Activated CD8-positive, alpha-beta T cell treated with anti-CD3 and anti-CD28 coated beads for 36 hours (primary cell): ENCODE data around the gene B4GALT7. TPM values are rescaled to one million over a fixed set of nuclear protein-coding genes. Genes with fewer than 3 reads are reported as not detected.

ENCODE experiments used
- ATAC-seq: fragments of 200-7000 bp; cut with Tn5 transposase; one replicate; pipeline ENCODE4 v1.10.0; 2021; ENCODE audit warnings: mild to moderate bottlenecking, moderate library complexity
- CTCF ChIA-PET: fragments of 350-600 bp; sonication (Branson Sonifier 250); formaldehyde crosslinking; loops from one replicate; lab custom pipeline; 2021; ENCODE audit warnings: antibody characterized with exemption; lab: Charles Lee
- POLR2A ChIA-PET: fragments of 350-600 bp; sonication (Branson Sonifier 250); formaldehyde crosslinking; loops from one replicate; lab custom pipeline; 2021; ENCODE audit warnings: antibody characterized with exemption; lab: Charles Lee
- DNase-seq: peaks from one replicate; pipeline ENCODE4 v3.0.0-alpha.2; 2020
- H3K27ac Mint-ChIP-seq: one replicate; pipeline ENCODE4 v1.8.0; 2021; ENCODE audit warnings: mild to moderate bottlenecking, mixed read lengths
- H3K27me3 Mint-ChIP-seq: one replicate; pipeline ENCODE4 v1.8.0; 2021; ENCODE audit warnings: mixed read lengths
- H3K36me3 Mint-ChIP-seq: one replicate; pipeline ENCODE4 v1.8.0; 2021; ENCODE audit warnings: low read depth, mixed read lengths
- H3K4me1 Mint-ChIP-seq: one replicate; pipeline ENCODE4 v1.8.0; 2021; ENCODE audit warnings: low read depth, mixed read lengths
- H3K4me3 Mint-ChIP-seq: one replicate; pipeline ENCODE4 v1.8.0; 2021; ENCODE audit warnings: mild to moderate bottlenecking, moderate library complexity, mixed read lengths
- H3K9me3 Mint-ChIP-seq: one replicate; pipeline ENCODE4 v1.8.0; 2021; ENCODE audit warnings: mixed read lengths
- CTCF ChIP-seq: fragments of 200-600 bp; IDR thresholded peaks from one replicate; pipeline ENCODE4 v1.8.0; 2022; ENCODE audit warnings: antibody characterized with exemption, mild to moderate bottlenecking
- intact Hi-C: fragments of 100-400 bp; cut with micrococcal nuclease; formaldehyde crosslinking; loops from one replicate; pipeline ENCODE4 v1.10.0; 2022
- total RNA-seq, 2 experiments: library from RNA; stranded (reverse); gene quantifications; one replicate each; pipeline ENCODE4 v1.2.3, GENCODE V29; 2021

The B4GALT7 gene
- total RNA-seq, 2 experiments from 2014 or later = 19.3 to 21.9 TPM

- H3K27me3 Mint-ChIP-seq = no peaks in the 10 kb centered on the region
- H3K36me3 Mint-ChIP-seq = no peaks in the 10 kb centered on the region
- POLR2A ChIA-PET = no interaction called here
- ATAC-seq (no peak), DNase-seq (no peak)
- no peak for TF ChIP-seq CTCF
- no peak overlapping the region for H3K4me3 Mint-ChIP-seq
- no peaks in the 10 kb centered on the region for H3K4me1 Mint-ChIP-seq
- intact Hi-C loops = no loop called here
- H3K9me3 Mint-ChIP-seq = no peaks in the 10 kb centered on the region
- H3K27ac Mint-ChIP-seq = no peak overlapping the region
- CTCF ChIA-PET = interaction anchor here (1.1 kb wide), 1 partner anchor 10 kb away, joined by 3 read pairs; no protein-coding TSS in a partner anchor
Measured at GRCh38 chr5:177578316-177578715, 21.6 kb upstream of the B4GALT7 start.

GRCh38 chr5:177588413-177588909 is 11.5 kb upstream of the B4GALT7 start:
- Mint-ChIP-seq H3K27ac (no peak overlapping the region), H3K27me3 (peaks cover 21% of the 10 kb centered on the region), H3K4me3 (no peak overlapping the region), H3K4me1 (peaks cover 16% of the 10 kb centered on the region), H3K36me3 (peaks cover 13% of the 10 kb centered on the region), H3K9me3 (no peaks in the 10 kb centered on the region)
- ChIA-PET POLR2A (no interaction called here), CTCF (interaction anchor here (0.9 to 1.0 kb wide), 3 partner anchors 10 to 19 kb away, joined by 3 to 5 read pairs (median 3); no protein-coding TSS in a partner anchor)
- TF ChIP-seq CTCF = no peak
- DNase-seq = no peak
- intact Hi-C loops = no loop called here
- ATAC-seq = no peak

DNA sequence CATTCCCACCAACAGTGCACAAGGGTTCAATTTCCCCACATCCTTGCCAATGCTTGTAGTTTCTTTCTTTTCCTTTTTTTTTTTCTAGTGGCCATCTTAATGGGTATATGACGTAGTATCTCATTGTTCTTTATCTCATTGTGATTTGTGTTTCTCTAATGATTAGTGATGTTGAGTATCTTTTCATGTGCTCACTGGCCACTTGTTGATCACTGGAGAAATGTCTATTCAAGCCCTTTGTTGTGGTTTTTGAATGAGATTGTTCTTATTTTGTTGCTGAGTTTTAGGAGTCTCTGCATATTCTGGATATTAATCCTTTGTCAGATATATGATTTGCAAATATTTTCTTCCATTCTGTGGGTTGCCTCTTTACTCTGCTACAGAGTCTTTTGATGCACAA is 9.5 kb upstream of the B4GALT7 start:
- CTCF ChIA-PET = no interaction called here
- Mint-ChIP-seq H3K4me1 (peaks cover 22% of the 10 kb centered on the region), H3K4me3 (no peak overlapping the region), H3K36me3 (peaks cover 30% of the 10 kb centered on the region), H3K27ac (no peak overlapping the region), H3K9me3 (no peaks in the 10 kb centered on the region), H3K27me3 (peaks cover 15% of the 10 kb centered on the region)
- intact Hi-C loops = no loop called here
- DNase-seq (no peak), ATAC-seq (no peak)
- POLR2A ChIA-PET = no interaction called here
- no peak for TF ChIP-seq CTCF

DNA sequence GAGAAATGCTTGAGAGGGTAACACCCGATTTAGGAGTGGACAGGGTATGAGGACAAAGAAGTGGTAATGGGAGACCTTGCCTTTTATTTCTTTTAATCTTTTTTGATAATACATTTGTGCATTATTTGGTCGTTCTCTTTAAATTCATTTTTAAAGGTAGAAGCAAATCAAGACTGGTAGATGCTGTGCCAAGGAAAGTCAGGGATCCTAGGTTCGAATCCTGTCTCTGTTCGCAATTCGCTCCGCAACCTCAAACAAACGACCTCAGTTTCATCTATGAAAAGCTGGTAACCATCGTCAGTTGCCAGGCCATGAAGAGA is 8.3 kb upstream of the B4GALT7 start:
- peak overlapping the region; percentile 100 for H3K27ac Mint-ChIP-seq
- H3K36me3 Mint-ChIP-seq = peaks cover 41% of the 10 kb centered on the region
- DNase-seq (no peak), ATAC-seq (no peak)
- CTCF ChIA-PET = interaction anchor here (0.6 to 2.4 kb wide), 4 partner anchors 15 to 120 kb away, joined by 3 to 8 read pairs (median 4); no protein-coding TSS in a partner anchor
- TF ChIP-seq CTCF = no peak
- H3K9me3 Mint-ChIP-seq = no peaks in the 10 kb centered on the region
- POLR2A ChIA-PET = interaction anchor here (1.0 to 1.9 kb wide), 4 partner anchors 10 to 97 kb away, joined by 4 to 7 read pairs (median 5); no protein-coding TSS in a partner anchor
- intact Hi-C loops = no loop called here
- H3K27me3 Mint-ChIP-seq = peaks cover 12% of the 10 kb centered on the region
- peaks cover 22% of the 10 kb centered on the region for H3K4me1 Mint-ChIP-seq
- H3K4me3 Mint-ChIP-seq = peak overlapping the region; percentile 92

DNA sequence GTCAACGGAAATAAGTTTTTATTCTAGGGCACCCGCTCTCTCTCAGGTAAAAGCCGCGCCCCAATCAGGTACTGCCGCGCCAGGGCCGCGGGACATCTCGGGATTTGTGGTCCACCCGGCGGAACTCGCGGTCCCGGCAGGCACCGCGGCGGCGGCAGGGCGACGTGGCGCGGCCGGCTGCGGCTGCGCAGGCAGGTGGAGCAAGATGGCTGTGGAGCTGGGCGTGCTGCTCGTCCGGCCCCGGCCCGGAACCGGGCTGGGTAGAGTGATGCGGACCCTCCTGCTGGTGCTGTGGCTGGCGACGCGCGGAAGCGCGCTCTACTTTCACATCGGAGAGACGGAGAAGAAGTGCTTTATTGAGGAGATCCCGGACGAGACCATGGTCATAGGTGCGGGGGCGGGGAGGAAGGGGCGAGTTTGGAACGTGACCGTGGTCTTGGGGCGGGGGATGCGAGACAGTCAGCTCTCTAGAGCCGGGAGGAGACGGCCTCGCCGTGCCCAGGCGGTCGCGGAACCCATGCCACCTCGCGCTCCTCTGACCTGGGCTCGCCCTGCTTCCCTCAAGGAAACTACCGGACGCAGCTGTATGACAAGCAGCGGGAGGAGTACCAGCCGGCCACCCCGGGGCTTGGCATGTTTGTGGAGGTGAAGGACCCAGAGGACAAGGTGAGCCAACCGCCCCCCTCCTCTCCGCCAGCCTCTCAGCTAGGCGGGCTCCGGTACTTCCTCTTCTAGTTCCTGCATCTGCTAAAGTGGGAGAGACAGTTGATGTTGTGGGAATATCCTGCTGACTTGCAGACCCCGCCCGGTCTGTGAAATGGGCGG is 7.7 kb upstream of the B4GALT7 start, which contains the start of gene TMED9:
TMED9 (plus strand) TSS at position 194 of the 825 bp plus-strand sequence; CDS start at position 206, 12 bp downstream.
- H3K4me3 Mint-ChIP-seq = peak within 1 kb of the TSS; percentile 92
- H3K27me3 Mint-ChIP-seq = peaks cover 12% of the 10 kb centered on the region
- intact Hi-C loops = no loop called here
- H3K9me3 Mint-ChIP-seq = no peaks in the 10 kb centered on the region
- DNase-seq (peak; percentile 89), ATAC-seq (peak; percentile 97)
- H3K27ac Mint-ChIP-seq = peak within 1 kb of the TSS; percentile 100
- ChIA-PET POLR2A (interaction anchor here (1.0 to 1.9 kb wide), 7 partner anchors 9 to 97 kb away, joined by 3 to 7 read pairs (median 4); no protein-coding TSS in a partner anchor), CTCF (interaction anchor here (0.6 to 2.4 kb wide), 5 partner anchors 15 to 121 kb away, joined by 3 to 8 read pairs (median 4); no protein-coding TSS in a partner anchor)
- H3K4me1 Mint-ChIP-seq = peaks cover 24% of the 10 kb centered on the region
- peaks cover 46% of the 10 kb centered on the region for H3K36me3 Mint-ChIP-seq
- TF ChIP-seq CTCF = no peak
